GM21381 (cell line): ENCODE results near the gene ABCA3.

ENCODE experiments used
- ATAC-seq: cut with Tn5 transposase; IDR thresholded peaks from one replicate; pipeline ENCODE4 v1.9.1; 2021; ENCODE audit warnings: mild to moderate bottlenecking, moderate library complexity; ENCODE audit not compliant: unreplicated experiment

Gene ABCA3

GRCh38 chr16:2358811-2359210 lies 18.3 kb upstream of the ABCA3 start:
- ATAC-seq: no peak

- no peak for ATAC-seq
These were observed 16.8 kb upstream of the ABCA3 start for GRCh38 chr16:2357331-2357730.

GRCh38 chr16:2350500-2350899 lies 10.0 kb upstream of the ABCA3 start:
- no peak for ATAC-seq

GRCh38 chr16:2343211-2343610 lies 2.7 kb upstream of the ABCA3 start:
- no peak for ATAC-seq

- no peak for ATAC-seq
These were observed 1.2 kb upstream of the ABCA3 start for GRCh38 chr16:2341456-2342447.

- peak; percentile 23 for ATAC-seq
These were observed 725 bp downstream of the ABCA3 start for GRCh38 chr16:2339521-2340484.

- no peak for ATAC-seq
These were observed 2.9 kb downstream of the ABCA3 start for GRCh38 chr16:2337431-2338296.

- no peak for ATAC-seq
These were observed 5.1 kb downstream of the ABCA3 start for GRCh38 chr16:2335286-2335895.

- no peak for ATAC-seq
These were observed 6.7 kb downstream of the ABCA3 start for GRCh38 chr16:2333772-2334379.

GRCh38 chr16:2333231-2333630 lies 7.3 kb downstream of the ABCA3 start:
- no peak for ATAC-seq

- no peak for ATAC-seq
These were observed 8.6 kb downstream of the ABCA3 start for GRCh38 chr16:2331931-2332267.

GRCh38 chr16:2331199-2331930 lies 9.2 kb downstream of the ABCA3 start:
- no peak for ATAC-seq

- no peak for ATAC-seq
These were observed 11.0 kb downstream of the ABCA3 start for GRCh38 chr16:2329532-2329931.

- no peak for ATAC-seq
These were observed 12.1 kb downstream of the ABCA3 start for GRCh38 chr16:2328428-2328827.

- no peak for ATAC-seq
These were observed 14.3 kb downstream of the ABCA3 start for GRCh38 chr16:2326191-2326590.

- ATAC-seq: no peak
These were observed 14.7 kb downstream of the ABCA3 start for GRCh38 chr16:2325791-2326190.

GRCh38 chr16:2325181-2325580 lies 15.3 kb downstream of the ABCA3 start:
- ATAC-seq: no peak

GRCh38 chr16:2324296-2324859 lies 16.1 kb downstream of the ABCA3 start:
- no peak for ATAC-seq

GRCh38 chr16:2323701-2324100 lies 16.8 kb downstream of the ABCA3 start:
- ATAC-seq: no peak
